GM18951 (cell line): ENCODE measurements around the gene NT5E.
"Not testable (repeated sequence)": the region's sequence is repeated elsewhere in the genome, so short reads cannot be mapped to it uniquely, and the experiment has no call there.

Experiments
- POLR2A ChIP-seq: IDR thresholded peaks from 4 replicates; pipeline ENCODE4 v1.6.1; 2011; ENCODE audit warnings: mild to moderate bottlenecking; ENCODE audit not compliant: insufficient read length, insufficient read depth; ENCODE audit errors: extremely low read depth
- in situ Hi-C: fragments of 300-500 bp; cut with MboI; formaldehyde crosslinking; loops from one replicate; pipeline ENCODE4 v1.12.0; 2022; ENCODE audit warnings: low sequenced_read_pairs, mixed read lengths, inconsistent platforms; ENCODE audit not compliant: unreplicated experiment

Gene NT5E

DNA sequence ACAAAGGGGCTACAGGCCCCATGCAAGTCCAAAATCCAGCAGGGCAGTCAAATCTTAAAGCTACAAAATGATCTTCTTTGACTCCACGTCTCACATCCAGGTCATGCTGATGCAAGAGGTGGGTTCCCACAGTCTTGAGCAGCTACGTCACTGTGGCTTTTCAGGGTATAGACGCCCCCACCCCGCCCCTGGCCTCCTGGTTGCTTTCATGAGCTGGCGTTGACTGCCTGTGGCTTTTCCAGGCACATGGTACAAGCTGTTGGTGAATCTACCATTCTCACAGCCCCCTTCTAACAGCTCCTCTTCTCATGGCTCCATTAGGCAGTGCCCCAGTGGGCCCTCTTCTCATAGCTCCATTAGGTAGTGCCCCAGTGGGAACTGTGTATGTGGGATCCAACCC lies 47.0 kb downstream of the NT5E start:
- in situ Hi-C loops, result no loop called here
- no peak for TF ChIP-seq POLR2A

DNA sequence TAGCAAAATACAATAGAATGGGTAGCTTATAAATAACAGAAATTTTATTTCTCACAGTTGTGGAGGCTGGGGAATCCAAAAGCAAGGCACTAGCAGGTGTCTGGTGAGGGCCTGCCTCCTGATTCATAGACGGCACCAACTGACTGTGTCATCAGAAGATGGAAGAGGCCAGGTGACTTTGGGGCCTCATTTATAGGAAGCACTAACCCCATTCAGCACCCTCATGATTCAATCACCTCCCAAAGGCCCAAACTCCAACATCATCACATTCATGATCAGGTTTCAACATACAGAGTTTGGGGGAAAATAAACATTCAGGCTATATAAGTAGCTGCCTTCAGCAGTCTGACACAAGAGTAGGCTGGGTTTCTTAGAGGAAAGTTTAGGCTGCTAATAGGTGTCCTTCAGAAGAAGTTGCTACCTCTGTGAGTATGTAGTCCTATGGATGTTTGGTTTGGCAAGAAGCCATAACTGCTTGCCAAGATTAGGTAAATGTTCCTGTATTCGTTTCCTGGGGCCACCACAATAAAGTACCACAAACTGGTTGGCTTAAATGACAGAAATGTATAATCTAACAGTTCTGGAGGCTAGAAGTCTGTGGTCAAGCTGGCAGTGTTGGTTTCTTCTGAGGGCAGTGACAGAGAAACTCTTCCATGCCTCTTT lies 48.8 kb downstream of the NT5E start:
- in situ Hi-C loops, result no loop called here
- TF ChIP-seq POLR2A, result no peak

DNA sequence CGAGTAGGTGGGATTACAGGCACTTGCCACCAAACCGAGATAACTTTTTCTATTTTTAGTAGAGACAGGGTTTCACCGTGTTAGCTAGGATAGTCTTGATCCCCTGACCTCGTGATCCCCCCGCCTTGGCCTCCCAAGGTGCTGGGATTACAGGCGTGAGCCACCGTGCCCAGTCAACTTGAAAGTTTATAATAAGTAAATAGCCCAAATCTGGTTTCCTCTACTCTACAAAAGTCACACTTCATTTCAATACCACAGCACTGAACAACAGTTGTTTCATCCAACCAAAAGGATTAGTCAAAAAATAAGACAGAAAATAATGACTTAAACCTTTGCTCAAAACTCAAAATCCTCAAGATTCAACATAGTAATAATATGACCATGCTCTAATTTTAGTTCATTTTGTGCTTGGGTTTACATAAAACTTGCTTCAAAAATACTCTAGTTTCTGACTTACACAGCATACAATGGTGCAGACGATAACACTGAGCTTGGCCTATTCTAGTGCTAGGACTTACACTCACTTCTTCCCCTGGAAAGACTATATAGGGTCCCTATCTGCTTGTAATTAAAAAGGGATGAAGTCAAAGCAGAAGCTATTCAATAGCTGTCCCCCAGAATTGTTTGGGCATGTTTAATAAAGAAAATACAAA lies 56.7 kb downstream of the NT5E start:
- in situ Hi-C loops, result no loop called here
- no peak for TF ChIP-seq POLR2A

DNA sequence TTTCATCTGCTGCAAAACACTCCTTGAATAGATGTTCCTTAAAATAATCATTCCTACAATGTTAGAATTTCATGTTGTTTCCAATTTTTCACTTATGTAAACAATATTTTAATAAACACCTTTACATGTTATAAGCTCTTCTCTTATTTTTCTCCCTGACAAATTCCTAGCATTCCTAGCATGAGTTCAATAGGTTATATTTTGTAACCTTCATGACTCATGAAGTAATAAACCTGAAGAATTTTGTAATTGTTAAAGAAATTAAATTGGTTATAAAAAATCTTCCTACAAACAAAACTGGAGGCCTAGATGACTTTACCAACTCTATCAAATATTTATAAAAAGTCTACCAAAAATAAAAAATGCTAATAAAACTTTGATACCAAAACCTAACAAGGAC lies 66.3 kb downstream of the NT5E start:
- no peak for TF ChIP-seq POLR2A
- in situ Hi-C loops, result no loop called here

DNA sequence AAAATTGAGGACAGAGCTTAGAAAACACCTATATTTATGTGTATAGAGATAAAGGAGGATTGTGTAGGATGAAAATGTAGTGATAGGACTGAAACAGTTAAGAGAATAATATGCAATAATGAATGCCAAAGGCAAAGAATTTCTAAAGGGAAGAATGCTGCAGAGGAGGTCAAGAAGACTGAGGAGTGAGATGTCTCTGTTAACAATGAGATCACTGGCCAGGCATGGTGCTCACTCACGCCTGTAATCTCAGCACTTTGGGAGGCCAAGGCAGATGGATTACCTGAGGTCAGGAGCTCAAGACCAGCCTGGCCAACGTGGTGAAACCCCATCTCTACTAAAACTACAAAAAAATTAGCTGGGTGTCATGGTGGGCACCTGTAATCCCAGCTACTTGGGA lies 74.4 kb downstream of the NT5E start:
- in situ Hi-C loops, result not testable (repeated sequence)

DNA sequence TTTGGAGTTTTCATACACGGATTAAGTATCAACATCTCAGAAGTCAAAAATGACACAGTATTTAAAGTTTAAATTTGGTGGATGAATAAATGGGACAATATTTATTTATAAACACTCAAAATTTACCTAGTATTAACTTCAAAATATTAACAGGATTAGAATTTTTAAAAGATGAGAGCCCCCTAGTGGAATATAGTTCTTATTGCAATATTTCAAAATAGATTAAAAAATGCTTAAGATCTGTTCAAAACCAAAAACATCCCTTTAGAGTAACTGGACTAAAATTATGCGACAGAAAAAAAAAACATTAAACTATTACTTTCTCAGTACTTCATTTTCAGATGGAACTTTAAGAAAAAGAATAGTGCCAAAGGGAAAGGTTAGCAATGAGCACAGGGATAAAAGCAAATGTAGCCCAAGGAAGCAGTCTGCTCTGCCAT lies 87.2 kb downstream of the NT5E start:
- in situ Hi-C loops, result no loop called here
- no peak for TF ChIP-seq POLR2A

DNA sequence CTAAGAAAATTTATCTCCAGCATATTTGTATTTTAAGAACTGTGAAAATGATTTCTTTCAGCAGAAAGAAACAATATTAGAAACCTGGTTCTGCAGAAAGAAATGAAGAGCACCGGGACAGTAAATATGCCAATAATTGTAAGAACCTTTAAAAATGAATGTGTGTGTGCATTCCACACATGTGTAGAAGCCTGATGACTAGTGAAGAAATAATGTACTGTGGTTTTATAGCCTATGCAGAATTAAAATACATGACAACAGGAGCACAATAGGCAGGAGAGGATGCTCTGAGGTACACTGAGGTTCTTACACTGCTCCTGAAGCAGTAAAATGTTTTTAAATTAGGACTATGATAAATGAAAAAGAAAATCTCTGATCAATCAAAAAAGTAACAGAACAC lies 94.9 kb downstream of the NT5E start:
- TF ChIP-seq POLR2A, result no peak
- in situ Hi-C loops, result no loop called here
